Cerebellar cortex (tissue), 1 donor: ENCODE measurements around the gene DYNLT2B.
"Not testable (repeated sequence)": the region's sequence is repeated elsewhere in the genome, so short reads cannot be mapped to it uniquely, and the experiment has no call there.

ENCODE experiments used
- DNase-seq: peaks from one replicate; pipeline ENCODE4 v3.0.0-alpha.2; 2015; ENCODE audit warnings: low spot score

Gene DYNLT2B

DNA sequence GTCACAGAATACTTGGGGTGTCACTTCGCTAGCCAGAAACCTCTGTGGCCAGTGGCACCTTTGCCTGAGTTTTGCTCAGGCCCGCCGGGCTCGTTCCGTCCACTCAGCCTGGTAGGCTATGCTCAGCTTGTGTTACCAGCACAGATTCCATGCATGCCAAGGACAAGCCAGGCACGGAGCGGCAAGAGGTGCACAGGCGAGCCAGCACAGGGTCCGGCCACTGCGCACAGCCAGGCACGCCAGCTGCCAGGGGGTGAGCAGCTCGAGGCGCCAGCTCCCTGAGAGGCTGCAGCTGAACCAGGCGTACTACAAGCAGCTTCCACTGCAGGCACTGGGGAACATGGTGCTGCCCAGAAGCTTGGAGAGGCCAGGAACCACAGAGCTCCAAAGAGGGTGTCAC is 45.2 kb downstream of the DYNLT2B start:
- no peak for DNase-seq

DNA sequence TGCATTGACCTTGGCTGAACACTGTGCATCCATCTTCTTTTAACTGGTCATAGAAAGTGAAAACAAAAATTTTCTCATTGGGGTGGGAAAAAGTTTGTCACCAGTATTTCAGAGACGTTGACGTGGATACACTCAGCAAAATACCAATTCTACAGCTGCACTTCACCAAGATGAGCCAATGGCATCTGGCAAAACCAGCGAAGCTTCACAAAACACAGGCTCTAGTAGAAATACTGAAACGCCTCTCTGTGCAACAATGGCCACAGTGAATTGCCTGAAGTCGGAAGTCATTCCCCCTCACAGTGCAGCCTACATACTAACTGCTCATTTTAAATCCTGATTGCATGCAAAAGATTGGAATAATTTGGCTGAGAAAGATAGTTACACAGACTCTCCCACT is 47.5 kb downstream of the DYNLT2B start:
- no peak for DNase-seq

DNA sequence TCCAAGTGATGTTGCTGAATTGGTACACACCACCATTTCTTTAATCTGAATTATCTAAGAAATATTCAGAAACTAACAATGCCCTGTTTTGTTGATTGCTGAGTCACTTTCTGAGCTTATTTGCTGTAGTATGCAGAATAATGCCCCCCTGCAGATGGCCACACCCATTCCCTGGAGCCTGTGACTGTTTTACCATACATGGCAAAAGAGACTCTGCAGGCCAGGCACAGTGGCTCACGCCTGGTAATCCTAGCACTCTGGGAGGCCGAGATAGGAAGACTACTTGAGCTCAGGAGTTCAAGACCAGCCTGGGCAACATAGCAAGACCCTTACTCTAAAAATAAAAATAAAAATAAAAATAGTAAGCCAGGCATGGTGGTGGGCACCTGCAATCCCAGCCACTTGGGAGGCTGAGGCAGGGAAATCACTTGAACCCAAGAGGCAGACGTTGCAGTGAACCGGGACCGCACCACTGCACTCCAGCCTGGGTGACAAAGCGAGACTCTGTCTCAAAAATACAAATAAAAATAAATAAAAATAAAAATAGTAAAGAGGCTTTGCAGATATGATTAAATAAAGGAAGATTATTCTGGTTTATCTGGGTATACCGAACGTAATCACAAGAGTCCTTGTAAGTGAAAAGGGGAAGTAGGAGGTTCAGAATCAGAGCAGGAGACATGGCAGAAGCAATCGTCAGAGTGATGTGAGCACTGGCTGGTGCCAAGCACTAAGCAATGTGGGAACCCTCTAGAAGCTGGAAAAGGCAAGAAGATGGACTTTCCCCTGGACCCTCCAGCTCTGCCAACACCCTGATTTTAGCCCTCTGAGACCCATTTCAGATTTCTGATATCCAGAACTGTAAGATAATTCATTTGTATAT is 49.5 kb downstream of the DYNLT2B start:
- DNase-seq = no peak

DNA sequence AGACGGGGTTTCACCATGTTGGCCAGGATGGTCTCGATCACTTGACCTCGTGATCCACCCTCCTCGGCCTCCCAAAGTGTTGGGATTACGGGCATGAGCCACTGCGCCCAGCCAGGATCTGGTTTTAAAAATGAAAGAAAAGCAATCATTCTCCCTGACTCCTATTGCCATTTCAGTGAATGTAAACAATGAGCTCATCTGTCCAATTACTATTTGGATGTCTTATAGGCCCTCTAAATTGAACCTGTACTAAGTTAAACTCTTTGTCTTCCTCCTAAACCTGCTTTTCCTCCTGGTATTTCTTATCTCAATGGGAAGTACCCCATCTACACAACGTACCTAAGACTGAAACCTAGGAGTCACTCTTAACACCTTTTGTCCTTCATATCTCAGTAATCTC is 54.2 kb downstream of the DYNLT2B start:
- DNase-seq = no peak

DNA sequence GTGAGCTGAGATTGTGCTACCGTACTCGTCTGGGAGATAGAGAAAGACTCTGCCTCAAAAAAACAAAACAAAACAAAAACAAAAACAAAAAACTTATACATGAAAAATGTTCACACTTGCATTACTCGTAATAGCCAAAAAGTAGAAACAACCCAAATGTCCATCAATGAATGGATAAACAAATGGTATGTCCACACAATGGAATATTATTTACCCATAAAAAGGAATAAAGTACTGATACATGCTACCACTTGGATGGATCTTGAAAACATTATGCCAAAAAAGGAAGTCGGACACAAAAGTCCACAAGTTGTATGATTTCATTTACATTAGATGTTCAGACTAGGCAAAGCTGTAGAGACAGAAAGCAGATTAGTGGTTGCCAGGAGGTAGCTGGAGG is 57.3 kb downstream of the DYNLT2B start:
- no peak for DNase-seq

DNA sequence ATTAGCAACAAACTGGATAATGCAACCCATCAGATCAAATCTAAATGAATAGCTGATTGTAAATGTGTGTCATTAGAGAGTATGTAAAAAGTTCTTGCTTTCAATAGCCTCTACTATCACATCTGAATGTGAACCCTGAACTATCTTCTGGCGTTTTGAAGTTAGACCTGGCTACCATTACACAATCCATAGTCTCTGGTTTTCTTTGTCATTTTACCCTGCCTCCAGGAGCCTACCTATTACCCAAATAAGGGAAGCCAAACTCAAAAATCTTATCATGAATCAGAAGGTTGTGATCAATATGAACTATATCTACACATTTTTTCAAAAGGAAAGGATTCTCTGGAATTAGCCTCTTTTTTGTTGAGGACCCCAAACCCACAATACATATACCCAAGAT is 62.3 kb downstream of the DYNLT2B start:
- no peak for DNase-seq

DNA sequence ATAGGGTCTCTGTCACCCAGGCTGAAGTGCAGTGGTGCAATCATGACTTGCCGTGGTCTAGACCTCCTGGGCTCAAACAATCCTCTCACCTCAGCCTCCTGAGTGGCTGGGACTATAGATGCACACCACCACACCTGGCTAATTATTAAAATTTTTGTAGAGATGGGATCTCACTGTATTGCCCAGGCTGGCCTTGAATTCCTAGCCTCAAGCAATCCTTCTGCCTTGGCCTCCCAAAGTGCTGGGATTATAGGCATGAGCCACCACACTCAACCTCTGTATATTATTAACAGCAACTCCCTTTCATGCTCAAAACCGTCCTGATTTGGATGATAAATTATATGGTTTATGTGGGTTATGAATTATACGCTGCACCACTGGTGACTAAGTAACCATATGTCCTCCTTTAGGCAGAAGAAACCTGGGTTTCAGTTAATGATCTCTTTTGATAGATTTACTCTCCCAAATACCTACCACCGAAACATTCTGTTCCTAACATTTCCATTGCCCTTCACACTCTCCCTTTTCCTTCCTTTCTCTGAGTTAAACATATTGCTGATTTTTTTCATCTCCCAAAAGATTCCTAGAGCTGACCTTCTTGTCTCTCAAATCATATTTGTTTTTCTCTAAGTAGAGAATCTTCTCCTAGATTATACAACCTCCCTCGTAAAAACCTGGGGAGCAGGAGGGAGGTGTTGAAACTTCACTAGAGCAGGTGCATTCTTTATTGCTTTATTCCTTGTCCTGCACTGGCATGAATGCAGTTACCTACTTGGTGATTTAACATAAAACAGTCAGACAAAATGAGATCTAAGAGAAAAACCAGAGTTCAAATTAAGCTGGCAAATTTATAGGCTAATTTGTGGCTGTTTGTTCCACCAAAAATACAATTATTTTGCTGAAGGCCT is 63.4 kb downstream of the DYNLT2B start:
- DNase-seq = no peak

DNA sequence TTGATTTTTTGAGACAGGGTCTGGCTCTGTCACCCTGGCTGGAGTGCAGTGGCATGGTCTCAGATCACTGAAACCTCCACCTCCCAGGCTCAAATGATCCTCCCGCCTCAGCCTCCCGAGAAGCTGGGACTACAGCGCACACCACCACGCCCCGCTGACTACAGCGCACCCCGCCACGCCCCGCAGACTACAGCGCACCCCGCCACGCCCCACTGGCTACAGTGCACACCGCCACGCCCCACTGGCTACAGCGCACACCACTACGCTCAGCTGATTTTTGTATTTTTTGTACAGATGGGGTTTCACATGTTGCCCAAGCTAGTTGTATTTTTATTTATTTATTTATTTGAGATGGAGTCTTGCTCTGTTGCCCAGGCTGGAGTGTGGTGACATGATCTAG is 66.1 kb downstream of the DYNLT2B start:
- no peak for DNase-seq

DNA sequence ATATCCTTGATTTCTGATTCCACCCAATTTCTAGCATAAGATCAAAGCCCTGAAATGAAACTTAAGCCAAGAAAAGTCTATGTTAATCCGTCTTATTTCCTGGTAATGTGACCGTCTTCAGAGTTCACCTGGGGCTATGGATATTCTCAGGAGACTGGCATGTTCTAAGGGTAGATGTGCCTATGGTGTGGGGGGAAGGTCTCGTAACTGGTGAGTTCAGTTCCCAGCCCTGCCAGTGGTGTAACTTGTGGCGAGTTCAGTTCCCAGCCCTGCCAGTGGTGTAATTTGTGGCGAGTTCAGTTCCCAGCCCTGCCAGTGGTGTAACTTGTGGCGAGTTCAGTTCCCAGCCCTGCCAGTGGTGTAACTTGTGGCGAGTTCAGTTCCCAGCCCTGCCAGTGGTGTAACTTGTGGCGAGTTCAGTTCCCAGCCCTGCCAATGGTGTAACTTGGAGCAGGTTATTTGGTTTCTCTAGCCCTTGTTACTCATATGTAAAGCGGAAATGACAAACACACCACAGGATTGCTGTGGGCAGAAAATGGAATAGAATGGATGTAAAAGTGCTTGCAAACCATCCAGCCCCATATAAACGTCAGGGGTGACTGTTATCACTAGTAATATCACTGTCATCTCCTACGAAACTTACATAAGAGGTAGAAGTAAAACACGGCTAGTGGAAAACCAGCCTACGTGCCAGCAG is 71.3 kb downstream of the DYNLT2B start:
- DNase-seq = no peak

DNA sequence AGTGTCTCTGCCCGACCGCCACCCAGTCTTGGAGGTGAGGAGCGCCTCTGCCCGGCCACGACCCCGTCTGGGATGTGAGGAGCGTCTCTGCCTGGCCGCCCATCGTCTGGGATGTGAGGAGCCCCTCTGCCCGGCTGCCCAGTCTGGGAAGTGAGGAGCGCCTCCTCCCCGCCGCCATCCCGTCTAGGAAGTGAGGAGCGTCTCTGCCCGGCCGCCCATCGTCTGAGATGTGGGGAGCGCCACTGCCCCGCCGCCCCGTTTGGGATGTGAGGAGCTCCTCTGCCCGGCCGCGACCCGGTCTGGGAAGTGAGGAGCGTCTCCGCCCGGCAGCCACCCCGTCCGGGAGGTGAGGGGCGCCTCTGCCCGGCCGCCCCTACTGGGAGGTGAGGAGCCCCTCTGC is 73.9 kb downstream of the DYNLT2B start:
- DNase-seq = not testable (repeated sequence)

DNA sequence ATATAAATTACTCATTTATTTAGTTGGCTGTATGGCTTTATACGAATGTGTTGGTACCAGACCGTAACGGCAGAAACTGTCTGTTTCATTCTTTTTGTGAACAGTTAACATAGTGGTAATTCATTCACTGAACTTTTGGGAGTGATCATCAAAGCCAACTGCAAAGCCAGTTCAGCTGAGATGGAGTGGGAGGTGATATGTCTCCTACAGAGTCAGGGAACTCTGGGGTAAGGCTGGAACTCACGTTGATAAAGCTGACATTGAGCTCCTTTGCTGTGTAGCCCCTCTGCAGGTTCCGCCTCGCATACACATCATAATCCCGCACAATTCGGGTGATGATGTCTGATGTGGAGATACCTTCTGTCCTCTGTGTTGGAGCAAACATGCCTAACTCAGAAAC is 76.3 kb downstream of the DYNLT2B start:
- no peak for DNase-seq
